HEK293 (cell line): ENCODE measurements around the gene ZNF280B.

Experiments used
- CTCF ChIA-PET: fragments of 350-600 bp; formaldehyde crosslinking; extraction: SDS; loops from one replicate; lab custom pipeline; 2021; ENCODE audit warnings: antibody characterized with exemption; lab: Yijun Ruan, JAX
- POLR2A ChIA-PET: fragments of 300-600 bp; formaldehyde crosslinking; extraction: SDS; loops from one replicate; lab custom pipeline; 2020; ENCODE audit warnings: antibody characterized with exemption, inconsistent platforms; lab: Yijun Ruan, JAX
- H3K27ac ChIP-seq: fragments of 200-500 bp; sonication (Bioruptor generic); 2 replicates; pipeline ENCODE4 v1.5.1; 2014; ENCODE audit warnings: low read depth, low read length, control low read depth, inconsistent platforms; ENCODE audit errors: extremely low read depth
- H3K36me3 ChIP-seq, 2 experiments: fragments of 200-500 bp in 1 of 2; sonication (Bioruptor generic) in 1 of 2; 1 replicate in 1 of 2; 2 replicates in 1 of 2; pipeline ENCODE4 v1.5.1; 2014 to 2017; ENCODE audit warnings: inconsistent platforms in 2 of 2, low read length in 2 of 2; ENCODE audit not compliant: control insufficient read depth in 2 of 2, insufficient read depth in 1 of 2
- H3K4me1 ChIP-seq: fragments of 200-500 bp; sonication (Bioruptor generic); 2 replicates; pipeline ENCODE4 v1.5.1; 2014; ENCODE audit warnings: mild to moderate bottlenecking, low read length, inconsistent platforms; ENCODE audit not compliant: control insufficient read depth, insufficient read depth
- H3K4me3 ChIP-seq: 2 replicates; pipeline ENCODE4 v1.5.1; 2011; ENCODE audit warnings: low read depth, mild to moderate bottlenecking, control low read depth, low read length, moderate library complexity
- H3K9me3 ChIP-seq: fragments of 200-500 bp; sonication (Bioruptor generic); 2 replicates; pipeline ENCODE4 v1.5.1; 2014; ENCODE audit warnings: low read depth, low read length, inconsistent platforms; ENCODE audit not compliant: control insufficient read depth, insufficient read depth
- FEZF1 ChIP-seq: fragments of 450-650 bp; formaldehyde crosslinking; IDR thresholded peaks from 2 replicates; pipeline ENCODE4 v1.5.1; 2016; ENCODE audit warnings: missing biosample characterization, missing genetic modification characterization
- GLI2 ChIP-seq: fragments of 450-650 bp; formaldehyde crosslinking; IDR thresholded peaks from 2 replicates; pipeline ENCODE4; 2017; ENCODE audit warnings: missing biosample characterization, missing genetic modification characterization, low read depth, borderline replicate concordance
- GLI4 ChIP-seq: fragments of 450-650 bp; formaldehyde crosslinking; IDR thresholded peaks from 2 replicates; pipeline ENCODE4 v1.5.1; 2016; ENCODE audit warnings: missing biosample characterization, missing genetic modification characterization
- HOXC10 ChIP-seq: sonication (generic); formaldehyde crosslinking; IDR thresholded peaks from 2 replicates; pipeline ENCODE4 v1.8.1; 2023; ENCODE audit warnings: mild to moderate bottlenecking, missing genetic modification reagents
- HOXD13 ChIP-seq: sonication (generic); formaldehyde crosslinking; IDR thresholded peaks from 2 replicates; pipeline ENCODE4 v1.8.0; 2022; ENCODE audit warnings: missing genetic modification reagents, borderline replicate concordance
- IKZF3 ChIP-seq: fragments of 450-650 bp; IDR thresholded peaks from 2 replicates; pipeline ENCODE4 v1.5.0; 2018; ENCODE audit warnings: missing biosample characterization, mild to moderate bottlenecking, missing genetic modification characterization, moderate library complexity
- REPIN1 ChIP-seq: fragments of 450-650 bp; formaldehyde crosslinking; IDR thresholded peaks from 2 replicates; pipeline ENCODE4 v1.5.1; 2017; ENCODE audit warnings: missing biosample characterization, missing genetic modification characterization, low read depth
- TCF7L2 ChIP-seq: IDR thresholded peaks from 2 replicates; pipeline ENCODE4 v1.6.1; 2011; ENCODE audit warnings: low read depth, mild to moderate bottlenecking, inconsistent platforms, low read length, moderate library complexity, borderline replicate concordance
- ZBTB8A ChIP-seq: fragments of 450-650 bp; formaldehyde crosslinking; IDR thresholded peaks from 2 replicates; pipeline ENCODE4 v1.5.1; 2016; ENCODE audit warnings: missing biosample characterization, missing genetic modification characterization
- ZEB2 ChIP-seq: fragments of 450-650 bp; formaldehyde crosslinking; IDR thresholded peaks from 2 replicates; pipeline ENCODE4 v1.5.1; 2016; ENCODE audit warnings: missing biosample characterization, missing genetic modification characterization
- ZFP37 ChIP-seq: fragments of 450-650 bp; formaldehyde crosslinking; IDR thresholded peaks from 2 replicates; pipeline ENCODE4 v1.5.1; 2016; ENCODE audit warnings: missing biosample characterization, missing genetic modification characterization
- ZNF292 ChIP-seq: fragments of 450-650 bp; formaldehyde crosslinking; IDR thresholded peaks from 2 replicates; pipeline ENCODE4 v1.5.1; 2016; ENCODE audit warnings: low read depth, missing biosample characterization, missing genetic modification characterization, borderline replicate concordance
- ZNF335 ChIP-seq: fragments of 450-650 bp; formaldehyde crosslinking; conservative IDR thresholded peaks from 2 replicates; pipeline ENCODE4 v1.5.1; 2016; ENCODE audit warnings: missing biosample characterization, missing genetic modification characterization
- ZNF518A ChIP-seq: fragments of 450-650 bp; formaldehyde crosslinking; conservative IDR thresholded peaks from 2 replicates; pipeline ENCODE4 v1.5.1; 2016; ENCODE audit warnings: low read depth, missing biosample characterization, missing genetic modification characterization
- ZNF560 ChIP-seq: fragments of 450-650 bp; formaldehyde crosslinking; IDR thresholded peaks from 2 replicates; pipeline ENCODE4 v1.5.1; 2017; ENCODE audit warnings: missing biosample characterization, missing genetic modification characterization, borderline replicate concordance
- ZNF791 ChIP-seq: fragments of 450-650 bp; formaldehyde crosslinking; IDR thresholded peaks from 2 replicates; pipeline ENCODE4 v1.5.1; 2016; ENCODE audit warnings: missing biosample characterization, missing genetic modification characterization
- ZSCAN30 ChIP-seq: fragments of 450-650 bp; IDR thresholded peaks from 2 replicates; pipeline ENCODE4 v1.5.1; 2018; ENCODE audit warnings: missing biosample characterization, mild to moderate bottlenecking, missing genetic modification characterization, moderate library complexity
- TF ChIP-seq, protein P1 (sequence below): IDR thresholded peaks from 2 replicates; pipeline ENCODE4 v1.6.1; 2011; ENCODE audit warnings: mild to moderate bottlenecking, low read depth, low read length, borderline replicate concordance

The ZNF280B gene

DNA sequence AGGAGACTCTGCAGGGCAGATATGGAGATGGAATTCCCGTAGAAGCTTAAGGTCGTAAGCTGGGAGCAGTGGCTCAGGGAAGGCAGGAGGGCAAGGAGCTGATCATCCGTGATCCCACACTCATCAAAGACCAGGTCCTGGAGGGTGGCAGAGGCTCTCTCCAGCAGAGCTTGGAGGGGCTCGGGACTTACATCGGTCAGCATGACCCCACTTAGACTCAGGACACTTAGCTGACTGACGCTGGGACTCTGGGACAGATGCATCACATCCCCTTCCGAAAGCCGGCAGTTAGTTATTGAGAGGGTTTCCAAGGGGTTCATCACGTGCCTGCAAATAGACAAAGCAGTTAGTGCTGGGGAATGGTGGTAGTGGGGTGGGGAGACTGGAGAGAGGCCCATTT lies 39.8 kb upstream of the ZNF280B start:
- TF ChIP-seq ZNF560 = no peak
- TF ChIP-seq GLI2 = no peak
- TF ChIP-seq HOXD13 = no peak
- TF ChIP-seq HOXC10 (CRISPR knock-in tag) = no peak
- H3K4me3 ChIP-seq = no peak overlapping the region
- CTCF ChIA-PET = interaction anchor here (0.6 to 2.5 kb wide), 2 partner anchors 11 to 69 kb away, joined by 6 to 14 read pairs; partner anchors contain the start of gene PRAME
- H3K4me1 ChIP-seq = no peaks in the 10 kb centered on the region
- no peak overlapping the region for H3K27ac ChIP-seq
- H3K9me3 ChIP-seq = no peaks in the 10 kb centered on the region
- H3K36me3 ChIP-seq = peaks cover 0 to 31% of the 10 kb centered on the region in 2 experiments; a peak in 1 of 3 replicates
- POLR2A ChIA-PET = no interaction called here

DNA sequence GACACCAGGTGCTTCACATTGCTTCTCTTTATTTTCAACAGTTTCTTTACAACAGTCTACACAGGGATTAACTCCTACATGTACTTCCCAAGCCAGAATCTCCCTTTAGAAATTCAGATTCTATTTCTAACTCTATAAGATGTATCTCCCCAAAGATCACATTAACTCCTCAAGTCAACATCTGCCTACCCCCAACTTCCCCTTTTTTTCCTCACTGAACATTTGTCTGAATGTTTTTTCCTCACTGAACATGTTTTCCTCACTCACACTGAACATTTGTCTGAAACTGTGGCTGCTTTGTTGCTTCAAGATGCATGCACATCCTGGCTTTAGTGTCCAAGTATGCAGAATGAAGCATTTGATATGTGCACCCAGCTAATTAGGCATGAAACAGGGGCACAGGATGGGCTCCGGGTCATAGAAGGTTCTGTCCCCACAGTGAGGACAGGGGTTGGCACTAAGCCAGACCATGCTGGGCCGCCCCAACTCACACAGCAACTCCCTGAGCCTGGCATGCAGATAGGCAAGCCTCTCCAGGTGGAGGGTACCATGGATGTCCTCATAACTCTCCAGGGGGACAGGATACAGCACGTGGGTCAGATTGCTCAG lies 39.3 kb upstream of the ZNF280B start:
- CTCF ChIA-PET = interaction anchor here (0.6 to 2.5 kb wide), 3 partner anchors 11 to 212 kb away, joined by 3 to 14 read pairs (median 6); partner anchors contain the start of gene PRAME
- H3K4me3 ChIP-seq = no peak overlapping the region
- no peaks in the 10 kb centered on the region for H3K4me1 ChIP-seq
- POLR2A ChIA-PET = no interaction called here
- TF ChIP-seq ZSCAN30 (tag by site-specific recombination) (no peak), ZNF335 (tag by site-specific recombination) (no peak), ZNF292 (tag by site-specific recombination) (no peak), ZEB2 (tag by site-specific recombination) (no peak), IKZF3 (tag by site-specific recombination) (no peak), ZNF791 (tag by site-specific recombination) (no peak), REPIN1 (no peak), ZFP37 (no peak), ZBTB8A (no peak)
- TF ChIP-seq, protein P1, sequence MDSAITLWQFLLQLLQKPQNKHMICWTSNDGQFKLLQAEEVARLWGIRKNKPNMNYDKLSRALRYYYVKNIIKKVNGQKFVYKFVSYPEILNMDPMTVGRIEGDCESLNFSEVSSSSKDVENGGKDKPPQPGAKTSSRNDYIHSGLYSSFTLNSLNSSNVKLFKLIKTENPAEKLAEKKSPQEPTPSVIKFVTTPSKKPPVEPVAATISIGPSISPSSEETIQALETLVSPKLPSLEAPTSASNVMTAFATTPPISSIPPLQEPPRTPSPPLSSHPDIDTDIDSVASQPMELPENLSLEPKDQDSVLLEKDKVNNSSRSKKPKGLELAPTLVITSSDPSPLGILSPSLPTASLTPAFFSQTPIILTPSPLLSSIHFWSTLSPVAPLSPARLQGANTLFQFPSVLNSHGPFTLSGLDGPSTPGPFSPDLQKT = no peak
- TF ChIP-seq, all 188 proteins: peak for 0
- Histone ChIP-seq H3K9me3 (no peaks in the 10 kb centered on the region), H3K36me3 (peaks cover 0 to 31% of the 10 kb centered on the region in 2 experiments; a peak in 1 of 3 replicates), H3K27ac (no peak overlapping the region)

GRCh38 chr22:22547226-22547625 lies 38.7 kb upstream of the ZNF280B start:
- no peaks in the 10 kb centered on the region for H3K9me3 ChIP-seq
- ChIA-PET POLR2A (no interaction called here), CTCF (interaction anchor here (0.6 to 1.5 kb wide), 3 partner anchors 12 to 212 kb away, joined by 3 to 4 read pairs (median 4); partner anchors contain the start of gene PRAME)
- no peaks in the 10 kb centered on the region for H3K4me1 ChIP-seq
- H3K4me3 ChIP-seq = no peak overlapping the region
- TF ChIP-seq GLI4 (no peak), ZNF560 (no peak), FEZF1 (no peak), ZNF518A (tag by site-specific recombination) (no peak), TCF7L2 (no peak)
- peaks cover 0 to 31% of the 10 kb centered on the region in 2 experiments; a peak in 1 of 3 replicates for H3K36me3 ChIP-seq
- H3K27ac ChIP-seq = no peak overlapping the region
